Mesendoderm (in vitro differentiated cells): Measurements from ENCODE around the gene PPP1R13L.
A peak's percentile ranks its signal among the peaks of the same experiment; 100 is the strongest.

Experiments used
- DNase-seq: peaks from one replicate; pipeline ENCODE4 v3.0.0; 2013
- H2AK5ac ChIP-seq: 2 replicates; pipeline ENCODE4 v1.6.1; 2013; ENCODE audit warnings: low read length, inconsistent platforms
- H2BK120ac ChIP-seq: 2 replicates; pipeline ENCODE4 v1.6.1; 2013; ENCODE audit warnings: low read depth, mild to moderate bottlenecking, low read length, moderate library complexity, mixed read lengths
- H2BK15ac ChIP-seq: replicated peaks from 2 replicates; pipeline ENCODE4 v1.6.1; 2013; ENCODE audit warnings: low read depth, mild to moderate bottlenecking, moderate library complexity
- H2BK5ac ChIP-seq: 2 replicates; pipeline ENCODE4 v1.6.1; 2013; ENCODE audit warnings: low read length, inconsistent platforms
- H3K18ac ChIP-seq: 2 replicates; pipeline ENCODE4 v1.6.1; 2013; ENCODE audit warnings: mild to moderate bottlenecking, low read length, mixed read lengths
- H3K23ac ChIP-seq: one replicate; pipeline ENCODE4 v1.6.1; 2013; ENCODE audit warnings: low read length
- H3K27ac ChIP-seq: 2 replicates; pipeline ENCODE4 v1.5.1; 2013; ENCODE audit warnings: low read depth, mild to moderate bottlenecking, inconsistent platforms, low read length, moderate library complexity
- H3K27me3 ChIP-seq: 2 replicates; pipeline ENCODE4 v1.6.1; 2013; ENCODE audit warnings: low read length, control low read depth, mild to moderate bottlenecking, inconsistent platforms; ENCODE audit not compliant: insufficient read depth, poor library complexity
- H3K36me3 ChIP-seq: 2 replicates; pipeline ENCODE4 v1.6.1; 2013; ENCODE audit warnings: low read length, inconsistent platforms; ENCODE audit not compliant: control insufficient read depth, insufficient read depth
- H3K4ac ChIP-seq: one replicate; pipeline ENCODE4 v1.6.1; 2013; ENCODE audit warnings: low read depth, mild to moderate bottlenecking, low read length, moderate library complexity
- H3K4me1 ChIP-seq: 2 replicates; pipeline ENCODE4 v1.6.1; 2013; ENCODE audit warnings: low read depth, low read length, inconsistent platforms; ENCODE audit not compliant: control insufficient read depth
- H3K4me2 ChIP-seq: 2 replicates; pipeline ENCODE4 v1.6.1; 2013; ENCODE audit warnings: low read length
- H3K4me3 ChIP-seq: 2 replicates; pipeline ENCODE4 v1.5.1; 2013; ENCODE audit warnings: mild to moderate bottlenecking, low read length
- H3K56ac ChIP-seq: one replicate; pipeline ENCODE4 v1.6.1; 2013; ENCODE audit warnings: low read length
- H3K79me1 ChIP-seq: 2 replicates; pipeline ENCODE4 v1.6.1; 2013; ENCODE audit warnings: low read length, inconsistent platforms
- H3K79me2 ChIP-seq: 2 replicates; pipeline ENCODE4 v1.6.1; 2013; ENCODE audit warnings: mild to moderate bottlenecking, low read length; ENCODE audit not compliant: control insufficient read depth, insufficient read depth
- H3K9ac ChIP-seq: 2 replicates; pipeline ENCODE4 v1.6.1; 2013; ENCODE audit warnings: low read length, inconsistent platforms
- H4K5ac ChIP-seq: one replicate; pipeline ENCODE4 v1.6.1; 2013; ENCODE audit warnings: low read length
- H4K8ac ChIP-seq: one replicate; pipeline ENCODE4 v1.6.1; 2013; ENCODE audit warnings: low read depth, mild to moderate bottlenecking, control low read depth, low read length, moderate library complexity
- WGBS: extraction: QIAGEN DNeasy Blood & Tissue Kit; methylation state at CpG from one replicate; pipeline ENCODE4 v1.1.7; 2013; ENCODE audit warnings: low lambda C conversion rate, missing lambda C conversion rate; ENCODE audit not compliant: insufficient coverage; ENCODE audit errors: extremely low coverage; 5-methylcytosine and 5-hydroxymethylcytosine counted together

The PPP1R13L gene

GRCh38 chr19:45348367-45349125, 56.3 kb downstream of the PPP1R13L start:
- H3K56ac ChIP-seq, result no peak overlapping the region
- H3K4me1 ChIP-seq, result no peaks in the 10 kb centered on the region
- peaks cover 3% of the 10 kb centered on the region for H3K36me3 ChIP-seq
- H3K9ac ChIP-seq, result no peak overlapping the region
- no peak overlapping the region for H2BK5ac ChIP-seq
- no peak overlapping the region for H3K27ac ChIP-seq
- H4K8ac ChIP-seq, result no peak overlapping the region
- H2BK120ac ChIP-seq, result no peak overlapping the region
- no peak overlapping the region for H3K23ac ChIP-seq
- DNase-seq, result no peak
- no peak overlapping the region for H2BK15ac ChIP-seq
- no peak overlapping the region for H3K4me2 ChIP-seq
- H3K18ac ChIP-seq, result no peak overlapping the region
- H3K27me3 ChIP-seq, result no peaks in the 10 kb centered on the region
- no peaks in the 10 kb centered on the region for H3K79me2 ChIP-seq
- no peak overlapping the region for H3K4ac ChIP-seq
- WGBS, result no CpG with 5 or more reads among the region's 23 CpGs
- no peak overlapping the region for H2AK5ac ChIP-seq
- no peak overlapping the region for H4K5ac ChIP-seq
- H3K4me3 ChIP-seq, result no peak overlapping the region
- no peaks in the 10 kb centered on the region for H3K79me1 ChIP-seq

- H2BK15ac ChIP-seq, result no peak overlapping the region
- H2BK120ac ChIP-seq, result no peak overlapping the region
- H3K27ac ChIP-seq, result no peak overlapping the region
- WGBS, result no CpG with 5 or more reads among the region's 25 CpGs
- H3K4me1 ChIP-seq, result no peaks in the 10 kb centered on the region
- no peaks in the 10 kb centered on the region for H3K27me3 ChIP-seq
- no peak overlapping the region for H3K9ac ChIP-seq
- no peak for DNase-seq
- no peak overlapping the region for H2AK5ac ChIP-seq
- no peak overlapping the region for H3K4ac ChIP-seq
- no peaks in the 10 kb centered on the region for H3K79me1 ChIP-seq
- no peak overlapping the region for H4K5ac ChIP-seq
- H3K56ac ChIP-seq, result no peak overlapping the region
- no peak overlapping the region for H3K4me3 ChIP-seq
- H3K79me2 ChIP-seq, result no peaks in the 10 kb centered on the region
- H4K8ac ChIP-seq, result no peak overlapping the region
- no peak overlapping the region for H2BK5ac ChIP-seq
- H3K23ac ChIP-seq, result no peak overlapping the region
- H3K4me2 ChIP-seq, result no peak overlapping the region
- H3K36me3 ChIP-seq, result peaks cover 3% of the 10 kb centered on the region
- no peak overlapping the region for H3K18ac ChIP-seq
Observed at GRCh38 chr19:45347570-45348366, 57.1 kb downstream of the PPP1R13L start.

GRCh38 chr19:45346449-45346848, 58.4 kb downstream of the PPP1R13L start:
- DNase-seq, result peak; percentile 46
- H4K8ac ChIP-seq, result no peak overlapping the region
- H3K9ac ChIP-seq, result no peak overlapping the region
- no peak overlapping the region for H2BK5ac ChIP-seq
- H3K18ac ChIP-seq, result no peak overlapping the region
- H3K4me2 ChIP-seq, result no peak overlapping the region
- no peak overlapping the region for H3K27ac ChIP-seq
- no peak overlapping the region for H2AK5ac ChIP-seq
- H3K79me1 ChIP-seq, result no peaks in the 10 kb centered on the region
- no peak overlapping the region for H3K4me3 ChIP-seq
- no peak overlapping the region for H3K23ac ChIP-seq
- no peaks in the 10 kb centered on the region for H3K27me3 ChIP-seq
- H3K4me1 ChIP-seq, result no peaks in the 10 kb centered on the region
- no peak overlapping the region for H3K4ac ChIP-seq
- H3K36me3 ChIP-seq, result no peaks in the 10 kb centered on the region
- H2BK15ac ChIP-seq, result no peak overlapping the region
- no peak overlapping the region for H3K56ac ChIP-seq
- no peak overlapping the region for H4K5ac ChIP-seq
- H2BK120ac ChIP-seq, result no peak overlapping the region
- WGBS, result no CpG with 5 or more reads among the region's 27 CpGs
- no peaks in the 10 kb centered on the region for H3K79me2 ChIP-seq

GRCh38 chr19:45345506-45345860, 59.4 kb downstream of the PPP1R13L start:
- Histone ChIP-seq H3K27me3 (no peaks in the 10 kb centered on the region), H3K79me1 (no peaks in the 10 kb centered on the region), H2BK5ac (no peak overlapping the region)

GRCh38 chr19:45344621-45345505, 60.0 kb downstream of the PPP1R13L start:
- no peak overlapping the region for H3K4ac ChIP-seq
- H3K79me2 ChIP-seq, result no peaks in the 10 kb centered on the region
- no peak overlapping the region for H3K18ac ChIP-seq
- H2BK5ac ChIP-seq, result no peak overlapping the region
- no peak overlapping the region for H2BK15ac ChIP-seq
- H3K4me2 ChIP-seq, result no peak overlapping the region
- no peak overlapping the region for H3K27ac ChIP-seq
- no peak overlapping the region for H4K8ac ChIP-seq
- no peak overlapping the region for H2AK5ac ChIP-seq
- no CpG with 5 or more reads among the region's 15 CpGs for WGBS
- no peak overlapping the region for H4K5ac ChIP-seq
- no peak for DNase-seq
- no peaks in the 10 kb centered on the region for H3K4me1 ChIP-seq
- no peak overlapping the region for H3K4me3 ChIP-seq
- H2BK120ac ChIP-seq, result no peak overlapping the region
- no peak overlapping the region for H3K23ac ChIP-seq
- H3K79me1 ChIP-seq, result no peaks in the 10 kb centered on the region
- no peaks in the 10 kb centered on the region for H3K27me3 ChIP-seq
- H3K36me3 ChIP-seq, result no peaks in the 10 kb centered on the region
- no peak overlapping the region for H3K9ac ChIP-seq
- H3K56ac ChIP-seq, result no peak overlapping the region

More at GRCh38 chr19:45345506-45345860, 59.4 kb downstream of the PPP1R13L start:
- no peak for DNase-seq
- no peak overlapping the region for H2AK5ac ChIP-seq
- H2BK120ac ChIP-seq, result no peak overlapping the region
- no peak overlapping the region for H3K4me3 ChIP-seq
- H3K27ac ChIP-seq, result no peak overlapping the region
- no peaks in the 10 kb centered on the region for H3K36me3 ChIP-seq
- no CpG with 5 or more reads among the region's 15 CpGs for WGBS
- no peak overlapping the region for H3K18ac ChIP-seq
- H2BK15ac ChIP-seq, result no peak overlapping the region
- H3K79me2 ChIP-seq, result no peaks in the 10 kb centered on the region
- H3K4ac ChIP-seq, result no peak overlapping the region
- H4K8ac ChIP-seq, result no peak overlapping the region
- no peak overlapping the region for H3K9ac ChIP-seq
- H3K56ac ChIP-seq, result no peak overlapping the region
- no peak overlapping the region for H3K23ac ChIP-seq
- no peaks in the 10 kb centered on the region for H3K4me1 ChIP-seq
- no peak overlapping the region for H4K5ac ChIP-seq
- no peak overlapping the region for H3K4me2 ChIP-seq
